CD4-positive, alpha-beta T cell (primary cell): ENCODE results near the gene SPINK2. TPM values are rescaled to one million over a fixed set of nuclear protein-coding genes. Genes with fewer than 3 reads are reported as not detected.

Experiments used
- ATAC-seq: fragments of 200-7000 bp; cut with Tn5 transposase; one replicate; pipeline ENCODE4 v1.10.0; 2022; ENCODE audit warnings: mild to moderate bottlenecking; ENCODE audit not compliant: poor library complexity
- CTCF ChIA-PET: fragments of 350-600 bp; sonication (Branson Sonifier 250); formaldehyde crosslinking; loops from one replicate; lab custom pipeline; 2021; ENCODE audit warnings: antibody characterized with exemption, inconsistent platforms; lab: Charles Lee
- POLR2A ChIA-PET: fragments of 350-600 bp; sonication (Branson Sonifier 250); formaldehyde crosslinking; loops from one replicate; lab custom pipeline; 2021; ENCODE audit warnings: antibody characterized with exemption, inconsistent platforms; lab: Charles Lee
- DNase-seq, 14 experiments: peaks; one replicate each; pipeline ENCODE4 v3.0.0-alpha.2; 2013 to 2020; ENCODE audit warnings: mixed read lengths in 2 of 14
- H3K27ac ChIP-seq, 2 donors: one replicate each; pipeline versions ENCODE4 v1.5.1 to v1.7.0; 2013; ENCODE audit warnings: low read length in 2 of 2, low read depth in 1 of 2, mild to moderate bottlenecking in 1 of 2
- H3K27me3 ChIP-seq, 2 experiments: 1 replicate in 1 of 2; 2 replicates in 1 of 2; pipeline versions ENCODE4 v1.6.1 to v1.7.0; 2013; ENCODE audit warnings: low read length in 2 of 2, control low read depth in 1 of 2, mild to moderate bottlenecking in 1 of 2, moderate library complexity in 1 of 2; ENCODE audit not compliant: insufficient read depth in 2 of 2, control insufficient read depth in 1 of 2
- H3K36me3 ChIP-seq: one replicate; pipeline ENCODE4 v1.6.1; 2013; ENCODE audit warnings: low read length, control low read depth; ENCODE audit not compliant: insufficient read depth
- H3K4me1 ChIP-seq: one replicate; pipeline ENCODE4 v1.6.1; 2013; ENCODE audit warnings: low read length, control low read depth; ENCODE audit not compliant: insufficient read depth
- H3K4me3 ChIP-seq: one replicate; pipeline ENCODE4 v1.5.1; 2013; ENCODE audit warnings: mild to moderate bottlenecking, low read length, moderate library complexity
- H3K9me3 ChIP-seq, 2 experiments: 1 replicate in 1 of 2; 2 replicates in 1 of 2; pipeline versions ENCODE4 v1.6.1 to v1.7.0; 2013; ENCODE audit warnings: low read length in 2 of 2, mild to moderate bottlenecking in 2 of 2, control low read depth in 1 of 2, moderate library complexity in 1 of 2; ENCODE audit not compliant: control insufficient read depth in 1 of 2, insufficient read depth in 1 of 2
- H3K27ac Mint-ChIP-seq: one replicate; pipeline ENCODE4 v1.8.0; 2020; ENCODE audit warnings: mixed read lengths
- H3K27me3 Mint-ChIP-seq: one replicate; pipeline ENCODE4 v1.8.0; 2021; ENCODE audit warnings: mixed read lengths
- H3K36me3 Mint-ChIP-seq: one replicate; pipeline ENCODE4 v1.8.0; 2021; ENCODE audit warnings: low read depth, mixed read lengths
- H3K4me1 Mint-ChIP-seq: one replicate; pipeline ENCODE4 v1.8.0; 2021; ENCODE audit warnings: low read depth, mixed read lengths
- H3K4me3 Mint-ChIP-seq: one replicate; pipeline ENCODE4 v1.8.0; 2020; ENCODE audit warnings: mild to moderate bottlenecking, mixed read lengths
- H3K9me3 Mint-ChIP-seq: one replicate; pipeline ENCODE4 v1.8.0; 2020; ENCODE audit warnings: mixed read lengths
- CTCF ChIP-seq: fragments of 200-600 bp; IDR thresholded peaks from one replicate; pipeline ENCODE4 v1.8.0; 2022; ENCODE audit warnings: antibody characterized with exemption, mild to moderate bottlenecking
- intact Hi-C, 2 experiments: fragments of 100-400 bp; cut with DNase I in 1 of 2; cut with micrococcal nuclease in 1 of 2; formaldehyde crosslinking; loops; one replicate each; pipeline versions ENCODE4 v1.15.1 to v1.9.0; 2023 to 2025; cut with DNase I, micrococcal nuclease
- total RNA-seq, 174 experiments: library from RNA in 2 of 174; stranded (reverse) in 2 of 174; gene quantifications; one replicate each; pipeline ENCODE4 v1.2.3 and lab custom pipeline; 2021 to 2026

The SPINK2 gene
- total RNA-seq, 2 experiments from 2014 or later = 4.0 to 5.2 TPM

GRCh38 chr4:56767567-56767966, 53.9 kb downstream of the SPINK2 start:
- Histone ChIP-seq H3K27ac (no peak overlapping the region), H3K4me3 (no peak overlapping the region), H3K4me1 (peaks cover 7% of the 10 kb centered on the region), H3K27me3 (no peaks in the 10 kb centered on the region), H3K36me3 (no peaks in the 10 kb centered on the region), H3K9me3 (no peaks in the 10 kb centered on the region)
- ChIA-PET POLR2A (interaction anchor here (0.9 to 2.1 kb wide), 2 partner anchors 9 kb away, joined by 4 to 8 read pairs; no protein-coding TSS in a partner anchor), CTCF (interaction anchor here (1.3 kb wide), 1 partner anchor 10 kb away, joined by 4 read pairs; no protein-coding TSS in a partner anchor)
- no peak overlapping the region for H3K4me3 Mint-ChIP-seq
- peaks cover 20% of the 10 kb centered on the region for H3K4me1 Mint-ChIP-seq
- ATAC-seq (no peak), DNase-seq (no peak)
- TF ChIP-seq CTCF = no peak
- no peaks in the 10 kb centered on the region for H3K9me3 Mint-ChIP-seq
- no peaks in the 10 kb centered on the region for H3K27me3 Mint-ChIP-seq
- no peak overlapping the region for H3K27ac Mint-ChIP-seq
- H3K36me3 Mint-ChIP-seq = no peaks in the 10 kb centered on the region
- intact Hi-C loops = no loop called here

GRCh38 chr4:56764775-56765174, 56.7 kb downstream of the SPINK2 start:
- ChIA-PET CTCF (no interaction called here), POLR2A (no interaction called here)
- Histone ChIP-seq H3K27me3 (no peaks in the 10 kb centered on the region), H3K9me3 (no peaks in the 10 kb centered on the region), H3K4me3 (no peak overlapping the region), H3K36me3 (no peaks in the 10 kb centered on the region), H3K4me1 (peaks cover 11% of the 10 kb centered on the region), H3K27ac (no peak overlapping the region)
- DNase-seq (no peak), ATAC-seq (no peak)
- no peak for TF ChIP-seq CTCF
- no peaks in the 10 kb centered on the region for H3K36me3 Mint-ChIP-seq
- H3K4me1 Mint-ChIP-seq = peaks cover 36% of the 10 kb centered on the region
- intact Hi-C loops = no loop called here
- H3K27ac Mint-ChIP-seq = no peak overlapping the region
- H3K27me3 Mint-ChIP-seq = no peaks in the 10 kb centered on the region
- no peaks in the 10 kb centered on the region for H3K9me3 Mint-ChIP-seq
- H3K4me3 Mint-ChIP-seq = no peak overlapping the region

GRCh38 chr4:56764223-56764622, 57.3 kb downstream of the SPINK2 start:
- Histone ChIP-seq H3K9me3 (no peaks in the 10 kb centered on the region), H3K27ac (no peak overlapping the region), H3K4me1 (peaks cover 14% of the 10 kb centered on the region), H3K36me3 (no peaks in the 10 kb centered on the region), H3K27me3 (no peaks in the 10 kb centered on the region), H3K4me3 (no peak overlapping the region)
- DNase-seq (no peak), ATAC-seq (no peak)
- Mint-ChIP-seq H3K4me1 (peaks cover 40% of the 10 kb centered on the region), H3K27ac (no peak overlapping the region), H3K36me3 (no peaks in the 10 kb centered on the region), H3K9me3 (no peaks in the 10 kb centered on the region), H3K27me3 (no peaks in the 10 kb centered on the region), H3K4me3 (no peak overlapping the region)
- ChIA-PET POLR2A (no interaction called here), CTCF (no interaction called here)
- no peak for TF ChIP-seq CTCF
- intact Hi-C loops = no loop called here
